Measurements from ENCODE around the gene CTBP1. TPM values are rescaled to one million over a fixed set of nuclear protein-coding genes. Genes with fewer than 3 reads are reported as not detected.
A peak's percentile ranks its signal among the peaks of the same experiment; 100 is the strongest.

Gene CTBP1
- total and polyA plus RNA-seq, 8 donors, result 91.5 to 131 (median 109) TPM

GRCh38 chr4:1204828-1205585 is 43.9 kb downstream of the CTBP1 start:
- H3K4me1 ChIP-seq, result peaks cover 3 to 16% (median 7%) of the 10 kb centered on the region in 3 donors
- H3K27ac ChIP-seq, result no peak overlapping the region
- ATAC-seq (no peak), DNase-seq (peak in 5 of 6 donors; percentile 11 to 78 (median 25)), FAIRE-seq (no peak)
- no peaks in the 10 kb centered on the region for H3K27me3 ChIP-seq
- TF ChIP-seq, protein P1, sequence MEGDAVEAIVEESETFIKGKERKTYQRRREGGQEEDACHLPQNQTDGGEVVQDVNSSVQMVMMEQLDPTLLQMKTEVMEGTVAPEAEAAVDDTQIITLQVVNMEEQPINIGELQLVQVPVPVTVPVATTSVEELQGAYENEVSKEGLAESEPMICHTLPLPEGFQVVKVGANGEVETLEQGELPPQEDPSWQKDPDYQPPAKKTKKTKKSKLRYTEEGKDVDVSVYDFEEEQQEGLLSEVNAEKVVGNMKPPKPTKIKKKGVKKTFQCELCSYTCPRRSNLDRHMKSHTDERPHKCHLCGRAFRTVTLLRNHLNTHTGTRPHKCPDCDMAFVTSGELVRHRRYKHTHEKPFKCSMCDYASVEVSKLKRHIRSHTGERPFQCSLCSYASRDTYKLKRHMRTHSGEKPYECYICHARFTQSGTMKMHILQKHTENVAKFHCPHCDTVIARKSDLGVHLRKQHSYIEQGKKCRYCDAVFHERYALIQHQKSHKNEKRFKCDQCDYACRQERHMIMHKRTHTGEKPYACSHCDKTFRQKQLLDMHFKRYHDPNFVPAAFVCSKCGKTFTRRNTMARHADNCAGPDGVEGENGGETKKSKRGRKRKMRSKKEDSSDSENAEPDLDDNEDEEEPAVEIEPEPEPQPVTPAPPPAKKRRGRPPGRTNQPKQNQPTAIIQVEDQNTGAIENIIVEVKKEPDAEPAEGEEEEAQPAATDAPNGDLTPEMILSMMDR (IDR thresholded peaks at IDR 0.05), result no peak
- no peaks in the 10 kb centered on the region for H3K9me3 ChIP-seq
- 83 to 86% methylated on average over 25 of the region's 25 CpGs for WGBS, 2 donors
- H3K4me3 ChIP-seq, result no peak overlapping the region
- intact Hi-C loops (cut with DNase I), result no loop called here
- no peaks in the 10 kb centered on the region for H3K36me3 ChIP-seq

GRCh38 chr4:1204286-1204827 is 44.6 kb downstream of the CTBP1 start:
- FAIRE-seq (no peak), DNase-seq (peak in 2 of 6 donors; percentile 21 to 30), ATAC-seq (no peak)
- intact Hi-C loops (cut with DNase I), result no loop called here
- no peaks in the 10 kb centered on the region for H3K9me3 ChIP-seq
- H3K36me3 ChIP-seq, result no peaks in the 10 kb centered on the region
- H3K27ac ChIP-seq, result no peak overlapping the region
- H3K4me1 ChIP-seq, result peaks cover 3 to 15% (median 7%) of the 10 kb centered on the region in 3 donors
- TF ChIP-seq, protein P1 (IDR thresholded peaks at IDR 0.05), result no peak
- no peaks in the 10 kb centered on the region for H3K27me3 ChIP-seq
- no peak overlapping the region for H3K4me3 ChIP-seq
- 92% methylated on average over 21 of the region's 21 CpGs for WGBS, 2 donors

DNA sequence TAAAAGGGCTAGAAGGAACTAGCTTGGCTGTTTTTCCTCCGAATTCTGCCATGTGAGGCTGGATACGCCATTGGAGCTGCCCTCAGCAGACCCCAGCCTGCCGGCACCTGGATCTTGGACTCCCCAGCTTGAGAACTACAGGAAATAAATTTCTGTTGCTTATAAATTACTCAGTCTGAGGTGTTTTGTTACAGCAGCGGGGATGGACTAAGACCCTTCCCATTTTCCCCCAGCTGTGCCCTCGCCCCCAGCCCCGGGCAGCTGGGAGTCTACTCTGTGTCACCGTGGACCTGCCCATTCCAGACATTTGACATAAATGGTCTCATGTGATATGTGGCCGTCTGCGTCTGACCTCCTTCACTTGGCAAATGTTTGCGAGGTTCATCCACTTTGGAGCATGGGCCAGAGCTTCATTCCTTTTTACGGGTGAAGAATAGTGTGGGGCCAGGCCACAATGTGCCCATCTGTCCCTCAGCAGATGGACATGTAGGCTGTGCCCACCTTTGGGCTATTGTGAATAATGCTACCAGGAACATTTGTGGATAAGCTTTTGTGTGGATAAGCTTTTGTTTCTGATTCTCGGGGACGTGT is 45.8 kb downstream of the CTBP1 start:
- Histone ChIP-seq H3K9me3 (no peaks in the 10 kb centered on the region), H3K27me3 (no peaks in the 10 kb centered on the region), H3K4me3 (no peak overlapping the region), H3K4me1 (peaks cover under 1 to 3% (median 1%) of the 10 kb centered on the region in 3 donors), H3K27ac (no peak overlapping the region), H3K36me3 (no peaks in the 10 kb centered on the region)
- intact Hi-C loops (cut with DNase I), result no loop called here
- TF ChIP-seq, protein P1 (IDR thresholded peaks at IDR 0.05), result no peak
- DNase-seq (peak in 1 of 6 donors; percentile 4), FAIRE-seq (no peak), ATAC-seq (no peak)
- WGBS, 2 donors, result 86 to 92% methylated on average over 13 of the region's 13 CpGs

DNA sequence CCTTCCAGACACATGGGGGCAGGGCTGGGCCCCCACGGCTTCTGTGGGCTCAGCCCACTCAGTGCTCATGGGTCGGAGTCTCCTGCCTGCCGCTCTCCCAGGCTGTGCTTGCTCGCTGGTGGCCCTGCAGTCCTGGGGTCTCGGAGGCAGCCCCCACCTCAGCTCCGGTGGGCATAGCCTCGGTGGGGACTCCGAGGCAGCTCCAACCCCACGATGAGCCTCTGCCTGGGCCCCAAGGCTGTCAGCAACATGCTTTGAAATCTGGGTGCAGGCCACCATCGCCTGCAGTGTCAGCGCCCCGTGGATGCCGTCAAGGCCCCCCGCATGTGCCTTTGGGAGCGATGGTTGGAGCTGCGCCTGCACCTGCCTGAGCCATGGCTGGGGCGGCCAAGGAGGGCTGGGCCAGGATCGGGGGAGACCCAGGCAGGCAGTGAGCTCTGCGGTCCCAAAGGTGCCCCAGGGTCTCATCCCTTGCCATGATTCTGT is 46.4 kb downstream of the CTBP1 start:
- Histone ChIP-seq H3K9me3 (no peaks in the 10 kb centered on the region), H3K4me3 (no peak overlapping the region), H3K4me1 (no peaks in the 10 kb centered on the region), H3K27me3 (no peaks in the 10 kb centered on the region), H3K36me3 (no peaks in the 10 kb centered on the region), H3K27ac (no peak overlapping the region)
- ATAC-seq (no peak), FAIRE-seq (no peak), DNase-seq (peak in 4 of 6 donors; percentile 11 to 60 (median 36))
- TF ChIP-seq, protein P1 (IDR thresholded peaks at IDR 0.05), result no peak
- intact Hi-C loops (cut with DNase I), result no loop called here
- WGBS, 2 donors, result 90 to 93% methylated on average over 19 of the region's 19 CpGs

Data from pancreas (tissue), 10 donors.